HG03439 (cell line): ENCODE measurements around the gene UBE2E2.

Experiments used
- ATAC-seq: cut with Tn5 transposase; IDR thresholded peaks from one replicate; pipeline ENCODE4 v1.9.1; 2021; ENCODE audit warnings: mild to moderate bottlenecking, moderate library complexity; ENCODE audit not compliant: unreplicated experiment

The UBE2E2 gene

DNA sequence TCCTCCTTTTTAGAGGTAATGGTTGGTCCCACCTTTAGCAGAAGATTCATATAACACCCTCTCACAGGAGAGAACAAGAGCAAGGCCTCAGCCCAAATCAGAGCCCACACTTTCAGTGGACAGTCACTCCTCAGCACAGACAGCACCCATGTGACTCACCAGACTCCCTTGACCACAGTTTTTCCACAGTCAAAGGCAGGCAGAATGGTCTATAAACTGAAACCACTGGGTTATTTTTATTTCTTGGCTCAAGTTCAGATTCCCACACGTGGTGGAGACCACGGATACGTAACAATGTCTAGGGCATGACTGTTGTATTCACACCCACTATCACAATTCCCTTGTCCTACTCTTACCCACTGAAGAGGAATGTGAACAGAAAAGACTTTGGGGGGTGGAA is 364.8 kb downstream of the UBE2E2 start:
- ATAC-seq, result no peak

DNA sequence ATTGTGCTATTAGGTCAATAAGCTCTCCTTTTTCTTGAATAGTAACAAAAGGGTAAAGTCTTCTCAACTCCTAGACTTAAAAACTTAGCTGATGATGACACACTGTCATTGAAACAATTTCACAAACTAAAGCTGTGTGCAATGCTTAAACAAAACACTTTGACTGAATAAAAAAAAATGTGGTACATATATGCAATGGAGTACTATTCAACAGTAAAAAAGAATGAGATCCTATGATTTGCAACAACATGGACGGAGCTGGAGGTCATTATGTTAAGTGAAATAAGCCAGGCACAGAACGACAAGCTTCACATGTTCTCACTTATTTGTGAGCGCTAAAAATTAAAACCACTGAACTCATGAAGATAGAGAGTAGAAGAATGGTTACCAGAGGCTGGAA is 370.7 kb downstream of the UBE2E2 start:
- ATAC-seq, result no peak

GRCh38 chr3:23574822-23575315 is 371.7 kb downstream of the UBE2E2 start:
- no peak for ATAC-seq

- ATAC-seq, result no peak
Observed at GRCh38 chr3:23575697-23576096, 372.6 kb downstream of the UBE2E2 start.

DNA sequence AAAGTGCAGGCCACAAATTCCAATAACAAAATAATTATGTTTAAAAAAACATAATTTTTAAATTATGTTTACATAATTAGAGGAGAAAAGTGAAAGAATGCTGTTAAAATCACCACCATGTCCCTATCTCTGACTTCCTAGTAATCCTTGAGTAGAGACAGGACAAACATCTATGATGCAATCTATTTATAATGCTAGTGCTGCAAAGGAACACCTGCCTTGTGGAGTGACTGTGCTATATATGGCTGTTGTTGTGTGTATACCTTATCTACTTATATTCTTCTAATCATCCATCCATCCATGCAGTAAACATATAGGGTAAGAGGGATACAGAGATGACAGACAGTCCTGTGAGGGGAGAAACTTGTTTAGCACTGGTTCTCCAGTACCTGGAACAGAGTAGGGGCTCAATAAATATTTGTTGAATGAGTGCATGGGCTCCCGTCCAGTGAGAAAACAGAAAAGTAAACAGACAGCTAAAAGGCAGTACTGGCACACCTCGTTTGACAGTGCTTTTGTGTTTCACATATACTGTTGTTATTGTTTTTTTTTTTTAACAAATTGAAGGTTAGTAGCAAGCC is 373.3 kb downstream of the UBE2E2 start:
- no peak for ATAC-seq

DNA sequence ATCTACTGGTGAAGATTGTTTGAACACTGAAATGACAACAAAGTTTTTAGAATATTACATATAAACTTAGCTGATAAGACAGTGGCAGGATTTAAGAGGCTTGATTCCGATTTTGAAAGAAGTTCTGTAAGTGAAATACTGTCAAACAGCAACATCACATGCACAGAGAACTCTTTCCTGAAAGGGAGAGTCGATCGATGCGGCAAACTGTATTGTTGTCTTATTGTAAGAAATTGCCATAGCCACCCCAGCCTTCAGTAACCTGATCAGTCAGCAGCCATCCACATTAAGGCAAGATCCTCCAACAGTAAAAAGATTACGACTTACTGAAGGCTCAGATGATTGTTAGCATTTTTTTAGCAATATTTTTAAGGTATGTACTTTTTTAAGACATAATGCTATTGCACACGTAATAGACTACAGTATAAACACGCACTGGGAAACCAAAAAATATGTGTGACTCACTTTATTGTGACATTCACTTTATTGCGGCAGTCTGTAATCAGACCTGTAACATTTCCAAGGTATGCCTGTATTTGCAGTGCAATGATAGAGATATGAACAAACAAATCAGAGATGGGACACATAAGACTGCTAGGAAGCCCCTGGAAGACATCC is 377.1 kb downstream of the UBE2E2 start:
- no peak for ATAC-seq

DNA sequence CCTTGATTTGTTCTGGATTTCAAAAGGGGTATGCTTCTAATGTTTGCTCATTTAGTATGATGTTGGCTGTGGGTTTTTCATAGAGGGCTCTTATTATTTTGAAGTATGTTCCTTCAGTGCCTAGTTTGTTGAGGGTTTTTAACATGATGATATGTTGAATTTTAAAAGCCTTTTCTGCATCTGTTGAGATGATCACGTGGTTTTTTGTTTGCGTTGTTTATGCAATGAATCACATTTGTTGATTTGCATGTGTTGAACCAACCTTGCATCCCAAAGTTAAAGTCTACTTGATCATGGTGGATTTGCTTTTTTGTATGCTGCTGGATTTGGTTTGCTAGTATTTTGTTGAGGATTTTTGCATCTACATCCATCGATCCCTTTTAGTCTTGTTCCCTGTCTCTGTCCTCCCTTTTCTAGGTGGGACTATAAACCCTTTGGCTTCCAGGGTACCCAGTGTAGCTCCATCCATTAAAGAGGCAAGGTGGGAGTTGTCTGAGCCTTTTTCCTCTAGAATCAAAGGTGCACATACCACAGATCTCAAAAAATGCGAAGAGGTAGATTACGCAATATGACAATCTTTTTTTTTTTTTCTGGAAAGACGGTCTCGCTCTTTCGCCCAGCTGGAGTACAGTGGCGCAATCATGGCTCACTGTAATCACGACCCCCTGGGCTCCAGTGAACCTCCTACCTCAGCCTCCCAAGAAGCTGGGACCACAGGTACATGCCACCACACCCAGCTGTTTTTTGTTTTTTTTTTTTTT is 381.0 kb downstream of the UBE2E2 start:
- no peak for ATAC-seq

DNA sequence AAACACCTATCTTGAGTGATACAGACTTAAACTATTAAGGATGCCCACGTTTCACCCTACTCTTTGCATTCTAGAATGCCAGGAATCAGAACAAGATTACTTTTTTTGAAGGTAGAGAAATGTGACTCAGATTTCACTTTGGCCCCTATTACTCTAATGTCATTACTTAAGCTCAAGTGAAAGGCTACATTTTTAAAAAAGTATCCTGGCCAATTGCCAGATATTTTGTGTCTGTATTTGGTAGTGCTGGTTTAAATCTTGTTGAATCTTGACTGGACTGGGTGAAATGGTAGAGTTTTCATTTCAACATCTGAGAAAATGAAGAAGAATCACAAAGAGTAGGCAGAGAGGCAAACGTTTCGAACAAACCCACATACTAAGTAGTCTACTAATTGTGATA is 384.4 kb downstream of the UBE2E2 start:
- no peak for ATAC-seq

- ATAC-seq, result no peak
Observed at GRCh38 chr3:23588547-23588946, 385.4 kb downstream of the UBE2E2 start.

GRCh38 chr3:23589602-23590001 is 386.5 kb downstream of the UBE2E2 start:
- ATAC-seq, result no peak

- ATAC-seq, result peak; percentile 87
Observed at GRCh38 chr3:23590424-23591273, 387.5 kb downstream of the UBE2E2 start.

GRCh38 chr3:23591374-23591773 is 388.2 kb downstream of the UBE2E2 start:
- ATAC-seq, result no peak

DNA sequence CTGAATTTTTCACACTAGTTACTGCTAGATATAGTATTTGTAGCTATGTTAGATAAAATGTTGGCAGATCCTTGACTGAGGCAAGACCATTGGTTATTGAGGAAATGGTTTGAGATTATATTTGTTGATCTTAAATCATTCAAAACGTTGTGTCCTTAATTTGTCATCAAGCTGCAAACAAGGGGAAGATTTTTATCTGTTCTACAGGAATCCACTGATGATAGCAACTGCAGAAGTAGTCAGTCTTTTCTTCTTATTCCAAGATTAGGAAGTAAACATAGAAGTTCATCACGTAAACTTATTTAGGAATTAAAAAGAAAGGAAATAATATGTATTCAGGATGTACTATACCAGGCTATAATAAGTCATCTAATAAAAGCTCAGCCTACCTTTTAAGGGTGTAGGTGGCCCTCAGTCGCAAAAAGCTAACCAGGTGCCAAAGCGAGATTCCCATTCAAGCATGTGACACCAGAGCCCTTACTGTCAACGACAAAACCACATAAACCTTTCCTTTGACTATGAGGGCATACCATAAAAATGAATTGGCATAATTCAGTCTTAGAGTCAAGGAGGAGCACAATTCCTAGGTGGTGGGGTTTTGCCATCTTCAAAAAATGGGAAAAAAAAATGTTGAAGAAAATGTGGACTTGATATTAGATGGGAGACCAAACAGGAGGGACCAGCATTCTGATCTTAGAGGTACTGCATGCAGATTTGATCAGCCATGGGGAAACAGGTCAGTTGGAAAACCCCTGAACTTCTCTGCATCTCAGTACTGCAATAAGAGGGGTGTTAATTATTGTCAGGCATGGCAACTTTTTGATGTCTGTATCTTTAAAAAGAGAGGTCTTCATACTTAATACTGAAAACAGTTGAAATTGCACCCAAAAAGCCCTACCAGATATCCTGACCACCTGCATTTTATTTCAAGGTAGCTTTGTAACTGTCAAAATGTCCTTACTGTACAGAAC is 390.1 kb downstream of the UBE2E2 start:
- no peak for ATAC-seq

DNA sequence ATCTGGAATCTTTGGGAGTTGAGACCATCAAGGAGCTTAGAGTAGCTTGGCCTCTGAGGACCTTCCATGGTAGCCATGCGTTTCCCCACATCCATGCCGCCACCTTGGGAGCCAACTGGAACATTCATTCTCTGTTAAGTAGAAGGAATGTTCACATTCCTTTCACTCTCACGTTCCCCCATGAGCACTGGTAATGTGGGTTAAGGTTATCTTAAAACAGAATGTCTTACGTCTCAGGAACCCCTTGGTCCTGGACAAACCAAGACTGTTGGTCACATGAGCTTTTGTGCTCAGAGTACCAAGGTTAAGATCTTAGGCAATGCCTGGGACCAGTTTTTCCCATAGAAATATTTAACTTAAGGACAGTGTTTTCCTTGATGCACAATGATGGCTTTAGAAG is 390.9 kb downstream of the UBE2E2 start:
- ATAC-seq, result no peak

GRCh38 chr3:23594894-23595670 is 392.0 kb downstream of the UBE2E2 start:
- ATAC-seq, result no peak

GRCh38 chr3:23595851-23596250 is 392.7 kb downstream of the UBE2E2 start:
- ATAC-seq, result no peak

GRCh38 chr3:23600167-23600871 is 397.2 kb downstream of the UBE2E2 start:
- ATAC-seq, result no peak

DNA sequence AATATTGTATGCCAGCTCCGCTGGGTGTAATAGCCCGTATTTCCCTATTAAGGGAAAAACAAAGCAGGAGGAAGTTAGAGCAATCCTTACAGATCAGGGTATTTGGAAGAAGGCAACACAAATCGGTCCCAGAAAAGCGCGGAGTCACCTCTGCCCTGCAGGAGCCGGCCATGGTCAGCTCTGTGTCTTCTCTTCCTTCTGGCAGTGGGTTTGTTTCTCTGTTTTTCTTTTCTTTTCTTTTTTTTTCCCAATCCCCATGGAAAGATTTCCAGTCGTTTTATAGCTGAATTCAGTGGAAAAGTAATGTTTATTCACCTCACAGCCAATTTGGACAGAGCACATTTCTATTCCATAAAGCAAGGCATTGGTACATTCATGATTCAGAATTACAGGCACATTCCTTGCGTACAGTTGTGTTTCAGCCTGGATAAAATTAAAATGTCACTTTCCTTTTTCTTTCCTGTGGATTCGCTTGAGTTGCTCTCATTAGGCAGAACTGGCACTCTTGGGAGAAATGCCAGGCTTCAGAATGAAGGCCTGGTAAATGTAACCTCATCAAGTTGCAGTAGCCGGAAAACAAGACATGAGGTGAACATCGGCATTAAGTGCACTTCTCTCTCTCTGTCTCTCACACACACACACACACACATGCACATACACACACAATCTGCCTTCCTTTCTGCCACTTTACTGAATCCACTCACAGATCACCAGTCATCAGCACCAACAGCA is 398.1 kb downstream of the UBE2E2 start:
- no peak for ATAC-seq
